AG04450 (cell line): Measurements from ENCODE around the gene GPR149. TPM values are rescaled to one million over a fixed set of nuclear protein-coding genes. Genes with fewer than 3 reads are reported as not detected.

ENCODE experiments used
- CTCF ChIA-PET: fragments of 300-600, 350-600 bp; formaldehyde crosslinking; extraction: SDS; loops from one replicate; lab custom pipeline; 2022; ENCODE audit warnings: antibody characterized with exemption, inconsistent platforms; lab: Charles Lee
- POLR2A ChIA-PET: fragments of 350-600 bp; formaldehyde crosslinking; extraction: SDS; loops from one replicate; lab custom pipeline; 2021; ENCODE audit warnings: antibody characterized with exemption, inconsistent platforms; lab: Yijun Ruan, JAX
- DNase-seq: peaks from one replicate; pipeline ENCODE4 v3.0.0-alpha.2; 2011; ENCODE audit warnings: low read depth, low spot score
- H3K27ac ChIP-seq: one replicate; pipeline ENCODE4 v1.5.1; 2012; ENCODE audit warnings: low read depth, low read length, control low read depth
- H3K27me3 ChIP-seq: one replicate; pipeline ENCODE4 v1.6.0; 2012; ENCODE audit warnings: low read length; ENCODE audit not compliant: control insufficient read depth, insufficient read depth
- H3K4me3 ChIP-seq: 2 replicates; pipeline ENCODE4 v1.5.1; 2011; ENCODE audit warnings: mild to moderate bottlenecking, low read depth, low read length, control low read depth
- H3K9me3 ChIP-seq: 2 replicates; pipeline ENCODE4 v1.5.1; 2012; ENCODE audit warnings: low read length; ENCODE audit not compliant: control insufficient read depth, insufficient read depth
- CTCF ChIP-seq: IDR thresholded peaks from 2 replicates; pipeline ENCODE4 v1.5.1; 2011; ENCODE audit warnings: low read depth, low read length, control low read depth, inconsistent platforms
- polyA plus RNA-seq: library from polyadenylated mRNA; depleted of rRNA; stranded (reverse); fragments of >200 nt; gene quantifications from 2 replicates; pipeline ENCODE4 v1.2.3, GENCODE V29; 2011

GPR149 gene
- polyA plus RNA-seq, 1 experiment, result not detected

- no peaks in the 10 kb centered on the region for H3K9me3 ChIP-seq
- no peak for DNase-seq
- no peaks in the 10 kb centered on the region for H3K27me3 ChIP-seq
- POLR2A ChIA-PET, result no interaction called here
- H3K4me3 ChIP-seq, result no peak overlapping the region
- no peak overlapping the region for H3K27ac ChIP-seq
- CTCF ChIA-PET, result no interaction called here
- TF ChIP-seq CTCF, result no peak
Observed at GRCh38 chr3:154378311-154378710, 51.7 kb downstream of the GPR149 start.

DNA sequence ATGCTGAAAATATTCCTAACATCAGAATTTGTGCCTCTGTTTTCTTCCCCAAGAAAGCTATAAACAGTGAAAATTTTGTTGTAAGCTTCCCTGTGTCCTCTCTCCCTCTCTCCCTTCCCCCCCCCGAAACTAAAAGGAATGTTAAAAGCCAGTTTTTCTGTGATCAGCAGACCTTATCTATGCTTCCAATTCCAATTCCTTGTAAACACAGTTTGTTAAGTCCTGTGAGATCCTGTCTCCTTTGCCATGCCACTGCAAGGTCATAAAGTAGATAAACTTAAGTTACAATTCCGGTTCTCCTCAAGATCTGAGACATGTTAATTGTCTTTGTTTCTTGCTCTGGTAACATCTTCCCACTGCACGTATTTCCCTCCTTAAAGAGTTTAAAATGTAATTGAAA, 62.8 kb downstream of the GPR149 start:
- no peak for TF ChIP-seq CTCF
- H3K4me3 ChIP-seq, result no peak overlapping the region
- H3K9me3 ChIP-seq, result no peaks in the 10 kb centered on the region
- no peak overlapping the region for H3K27ac ChIP-seq
- no peak for DNase-seq
- ChIA-PET CTCF (no interaction called here), POLR2A (no interaction called here)
- H3K27me3 ChIP-seq, result no peaks in the 10 kb centered on the region

GRCh38 chr3:154364849-154365248, 65.1 kb downstream of the GPR149 start:
- Histone ChIP-seq H3K27ac (no peak overlapping the region), H3K9me3 (no peaks in the 10 kb centered on the region), H3K4me3 (no peak overlapping the region), H3K27me3 (no peaks in the 10 kb centered on the region)
- no peak for TF ChIP-seq CTCF
- CTCF ChIA-PET, result no interaction called here
- no peak for DNase-seq
- POLR2A ChIA-PET, result no interaction called here

- TF ChIP-seq CTCF, result no peak
Observed at GRCh38 chr3:154361099-154361498, 68.9 kb downstream of the GPR149 start.

GRCh38 chr3:154356009-154356408, 74.0 kb downstream of the GPR149 start:
- TF ChIP-seq CTCF, result no peak
- DNase-seq, result no peak
- POLR2A ChIA-PET, result no interaction called here
- Histone ChIP-seq H3K27me3 (no peaks in the 10 kb centered on the region), H3K4me3 (no peak overlapping the region), H3K27ac (no peak overlapping the region), H3K9me3 (no peaks in the 10 kb centered on the region)
- CTCF ChIA-PET, result no interaction called here

More at GRCh38 chr3:154361099-154361498, 68.9 kb downstream of the GPR149 start:
- ChIA-PET POLR2A (no interaction called here), CTCF (no interaction called here)
- Histone ChIP-seq H3K27me3 (no peaks in the 10 kb centered on the region), H3K4me3 (no peak overlapping the region), H3K27ac (no peak overlapping the region), H3K9me3 (no peaks in the 10 kb centered on the region)
- no peak for DNase-seq
